HG02852 (cell line): Measurements from ENCODE around the gene CORO1A.
A peak's percentile ranks its signal among the peaks of the same experiment; 100 is the strongest.
"Not testable (repeated sequence)": the region's sequence is repeated elsewhere in the genome, so short reads cannot be mapped to it uniquely, and the experiment has no call there.

Source experiments
- ATAC-seq: cut with Tn5 transposase; IDR thresholded peaks from one replicate; pipeline ENCODE4 v1.9.1; 2021; ENCODE audit warnings: mild to moderate bottlenecking, moderate library complexity; ENCODE audit not compliant: unreplicated experiment

The CORO1A gene

GRCh38 chr16:30169416-30169815 is 14.0 kb upstream of the CORO1A start:
- ATAC-seq = not testable (repeated sequence)

- ATAC-seq = not testable (repeated sequence)
Measured at GRCh38 chr16:30170145-30170544, 13.3 kb upstream of the CORO1A start.

GRCh38 chr16:30173054-30173453 is 10.3 kb upstream of the CORO1A start:
- no peak for ATAC-seq

GRCh38 chr16:30176876-30177275 is 6.5 kb upstream of the CORO1A start:
- ATAC-seq = not testable (repeated sequence)

- no peak for ATAC-seq
Measured at GRCh38 chr16:30179195-30179594, 4.2 kb upstream of the CORO1A start.

- ATAC-seq = no peak
Measured at GRCh38 chr16:30179931-30180330, 3.5 kb upstream of the CORO1A start.

GRCh38 chr16:30180741-30181140 is 2.7 kb upstream of the CORO1A start:
- ATAC-seq = no peak

- peak; percentile 36 for ATAC-seq
Measured at GRCh38 chr16:30184096-30184890, 891 bp downstream of the CORO1A start.

GRCh38 chr16:30184891-30185682 is 1.7 kb downstream of the CORO1A start:
- ATAC-seq = no peak

- peak; percentile 29 for ATAC-seq
Measured at GRCh38 chr16:30185683-30186421, 2.5 kb downstream of the CORO1A start.

GRCh38 chr16:30186444-30186781 is 3.0 kb downstream of the CORO1A start:
- ATAC-seq = no peak

GRCh38 chr16:30186782-30187555 is 3.6 kb downstream of the CORO1A start:
- ATAC-seq = no peak

GRCh38 chr16:30187556-30187865 is 4.1 kb downstream of the CORO1A start:
- ATAC-seq = no peak

GRCh38 chr16:30187971-30188561 is 4.7 kb downstream of the CORO1A start:
- ATAC-seq = no peak

- ATAC-seq = not testable (repeated sequence)
Measured at GRCh38 chr16:30191158-30191557, 7.8 kb downstream of the CORO1A start.

GRCh38 chr16:30193098-30193497 is 9.7 kb downstream of the CORO1A start:
- peak; percentile 11 for ATAC-seq

- peak; percentile 89 for ATAC-seq
Measured at GRCh38 chr16:30193615-30194014, 10.2 kb downstream of the CORO1A start, which contains the start of the genes BOLA2B and SLX1A. Gene BOLA2B (minus strand): TSS chr16:30193666. CDS start chr16:30193595, 71 bp downstream. Gene SLX1A (plus strand): TSS chr16:30193875. CDS start chr16:30194085, 210 bp downstream.

- ATAC-seq = peak; percentile 67
Measured at GRCh38 chr16:30194172-30194925, 10.9 kb downstream of the CORO1A start.

GRCh38 chr16:30197001-30197400 is 13.6 kb downstream of the CORO1A start:
- not testable (repeated sequence) for ATAC-seq
